Transverse colon (tissue), 4 donors: ENCODE measurements around the gene PAWR. TPM values are rescaled to one million over a fixed set of nuclear protein-coding genes. Genes with fewer than 3 reads are reported as not detected.

ENCODE experiments used
- DNase-seq: peaks from one replicate; pipeline ENCODE4 v3.0.0-alpha.2; 2019
- H3K27ac ChIP-seq, 4 donors: fragments of 200-600 bp; sonication (generic); 2 replicates each; pipeline ENCODE4 v1.5.1; 2016 to 2018; ENCODE audit warnings: inconsistent platforms in 4 of 4
- H3K27me3 ChIP-seq: fragments of 200-600 bp; sonication (generic); 2 replicates; pipeline ENCODE4 v1.5.1; 2017; ENCODE audit warnings: inconsistent platforms
- H3K36me3 ChIP-seq, 4 donors: fragments of 200-600 bp; sonication (generic); 2 replicates each; pipeline ENCODE4 v1.5.1; 2017 to 2019; ENCODE audit warnings: inconsistent platforms in 4 of 4
- H3K4me1 ChIP-seq, 4 donors: fragments of 200-600 bp; sonication (generic); 2 replicates each; pipeline ENCODE4 v1.5.1; 2017 to 2020; ENCODE audit warnings: inconsistent platforms in 4 of 4
- H3K4me3 ChIP-seq, 4 donors: fragments of 200-600 bp; sonication (generic); 1 replicate in 1 of 4; 2 replicates in 3 of 4; pipeline versions ENCODE4 v1.5.1 to v1.6.1; 2017 to 2019; ENCODE audit warnings: inconsistent platforms in 4 of 4
- H3K9me3 ChIP-seq, 2 donors: fragments of 200-600 bp; sonication (generic); 2 replicates each; pipeline ENCODE4 v1.5.1; 2017 to 2019; ENCODE audit warnings: inconsistent platforms in 2 of 2
- CTCF ChIP-seq, 5 experiments: fragments of 200-600 bp in 3 of 5; fragments of 450-650 bp in 2 of 5; sonication (generic) in 3 of 5; IDR thresholded peaks; 1 replicate in 2 of 5; 2 replicates in 3 of 5; pipeline ENCODE4 v1.5.1; 2016 to 2017; ENCODE audit warnings: antibody characterized with exemption in 5 of 5, inconsistent platforms in 3 of 5, mild to moderate bottlenecking in 2 of 5, moderate library complexity in 1 of 5
- EP300 ChIP-seq: sonication (generic); formaldehyde crosslinking; IDR thresholded peaks from one replicate; pipeline ENCODE4 v1.6.1; 2017; ENCODE audit warnings: antibody characterized with exemption, low read depth
- POLR2A ChIP-seq: fragments of 450-650 bp; IDR thresholded peaks from one replicate; pipeline ENCODE4 v1.6.1; 2016; ENCODE audit warnings: antibody characterized with exemption, mild to moderate bottlenecking, moderate library complexity
- POLR2AphosphoS5 ChIP-seq, 3 donors: sonication (generic); formaldehyde crosslinking; IDR thresholded peaks; one replicate each; pipeline ENCODE4 v1.6.1; 2016; ENCODE audit warnings: antibody characterized with exemption in 3 of 3
- WGBS, 2 donors: methylation state at CpG; one replicate each; pipeline ENCODE4 v1.1.5; 2018; ENCODE audit warnings: low coverage in 1 of 2; 5-methylcytosine and 5-hydroxymethylcytosine counted together
- in situ Hi-C, 4 donors: fragments of 200-750 bp; cut with MboI; loops; one replicate each; pipeline versions ENCODE4 v1.15.0 to v1.15.1; 2017; ENCODE audit warnings: low sequenced_read_pairs in 3 of 4, low pct_ligation_motif_present in 1 of 4, low pct_unique_long_range_greater_than_20kb in 1 of 4
- intact Hi-C: fragments of 100-400 bp; cut with DNase I; formaldehyde crosslinking; loops from one replicate; pipeline ENCODE4 v1.15.1; 2023; ENCODE audit warnings: low total_unique reads
- total RNA-seq, 4 donors: library from RNA; depleted of rRNA; stranded (reverse); fragments of >200 nt; gene quantifications; one replicate each; pipeline ENCODE4 v1.1.0, GENCODE V29; 2016

The PAWR gene
- total RNA-seq, 4 donors from 2014 or later: 82.3 to 188 (median 115) TPM

GRCh38 chr12:79644274-79645234 is 46.2 kb downstream of the PAWR start:
- 46 to 53% methylated on average over 3 to 4 of the region's 4 CpGs for WGBS, 2 donors

DNA sequence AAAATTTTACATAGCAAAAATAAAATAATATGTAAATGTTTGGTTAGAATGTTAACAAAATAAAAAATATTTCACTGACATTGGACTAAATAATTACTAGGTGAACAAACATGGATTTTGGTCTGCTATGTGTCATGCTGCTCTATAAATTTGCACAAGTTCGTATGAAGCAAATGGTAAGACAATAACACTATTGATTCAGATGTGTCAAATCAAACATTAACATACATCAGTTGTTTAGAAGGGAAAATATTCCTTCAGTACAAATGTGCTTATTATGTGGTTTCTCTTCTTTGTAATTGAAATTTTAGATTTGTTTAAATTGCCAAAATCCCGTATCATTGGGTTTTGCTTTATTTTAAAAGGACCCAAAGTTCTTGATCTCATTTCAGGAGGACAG is 46.9 kb downstream of the PAWR start:
- Histone ChIP-seq H3K27me3 (no peaks in the 10 kb centered on the region), H3K36me3 (no peaks in the 10 kb centered on the region), H3K4me1 (peaks cover 3 to 41% (median 20%) of the 10 kb centered on the region in 4 donors), H3K4me3 (no peak overlapping the region), H3K27ac (no peak overlapping the region), H3K9me3 (no peaks in the 10 kb centered on the region)
- intact Hi-C loops (no loop called here), in situ Hi-C loops (no loop called here)
- no peak for DNase-seq
- WGBS, 2 donors: 37 to 64% methylated on average over 2 of the region's 2 CpGs
- no peak for TF ChIP-seq POLR2AphosphoS5 (IDR thresholded peaks at IDR 0.05)
- TF ChIP-seq CTCF (IDR thresholded peaks at IDR 0.05): no peak
- TF ChIP-seq EP300: no peak

More at GRCh38 chr12:79644274-79645234, 46.2 kb downstream of the PAWR start:
- intact Hi-C loops (no loop called here), in situ Hi-C loops (no loop called here)
- Histone ChIP-seq H3K9me3 (no peaks in the 10 kb centered on the region), H3K4me3 (no peak overlapping the region), H3K27ac (no peak overlapping the region), H3K27me3 (no peaks in the 10 kb centered on the region), H3K4me1 (peaks cover 3 to 48% (median 21%) of the 10 kb centered on the region in 4 donors), H3K36me3 (no peaks in the 10 kb centered on the region)
- DNase-seq: no peak
- no peak for TF ChIP-seq POLR2AphosphoS5 (IDR thresholded peaks at IDR 0.05)
- TF ChIP-seq CTCF (IDR thresholded peaks at IDR 0.05): no peak
- TF ChIP-seq POLR2A: no peak
- TF ChIP-seq EP300: no peak

DNA sequence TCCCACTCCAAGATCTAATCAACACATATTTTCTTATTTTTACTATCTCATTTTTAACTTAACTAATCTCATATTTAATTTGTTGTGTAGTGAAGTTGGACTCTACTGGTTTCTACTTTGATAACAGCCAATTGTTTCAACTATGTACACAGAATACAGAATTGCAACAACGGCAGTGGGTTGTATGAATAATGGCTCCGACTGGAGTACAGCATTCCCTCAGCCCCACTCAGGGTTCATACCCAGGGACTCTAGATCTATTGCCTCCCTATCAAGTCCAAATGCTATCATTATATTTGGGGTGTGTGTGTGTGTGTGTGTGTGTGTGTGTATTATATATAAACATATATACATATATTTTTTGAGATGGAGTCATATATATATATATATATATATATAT is 52.3 kb downstream of the PAWR start:
- in situ Hi-C loops (no loop called here), intact Hi-C loops (no loop called here)
- H3K9me3 ChIP-seq: no peaks in the 10 kb centered on the region
- 28 to 72% methylated on average over 2 of the region's 2 CpGs for WGBS, 2 donors
- no peaks in the 10 kb centered on the region for H3K36me3 ChIP-seq
- TF ChIP-seq POLR2A (no peak), EP300 (no peak), CTCF (IDR thresholded peaks at IDR 0.05) (no peak), POLR2AphosphoS5 (IDR thresholded peaks at IDR 0.05) (no peak)
- H3K4me3 ChIP-seq: no peak overlapping the region
- no peak overlapping the region for H3K27ac ChIP-seq
- H3K27me3 ChIP-seq: no peaks in the 10 kb centered on the region
- no peak for DNase-seq
- H3K4me1 ChIP-seq: peaks cover 0 to 14% (median 4%) of the 10 kb centered on the region in 4 donors

- 89 to 90% methylated on average over 2 of the region's 2 CpGs for WGBS, 2 donors
- in situ Hi-C loops: no loop called here
- no peaks in the 10 kb centered on the region for H3K9me3 ChIP-seq
- H3K27me3 ChIP-seq: no peaks in the 10 kb centered on the region
- H3K36me3 ChIP-seq: no peaks in the 10 kb centered on the region
- no peak for DNase-seq
- TF ChIP-seq EP300 (no peak), CTCF (IDR thresholded peaks at IDR 0.05) (no peak), POLR2AphosphoS5 (IDR thresholded peaks at IDR 0.05) (no peak), POLR2A (no peak)
- intact Hi-C loops: no loop called here
- H3K27ac ChIP-seq: no peak overlapping the region
- peaks cover 0 to 3% (median 0%) of the 10 kb centered on the region in 4 donors for H3K4me1 ChIP-seq
- H3K4me3 ChIP-seq: no peak overlapping the region
Observed at GRCh38 chr12:79637093-79637492, 53.7 kb downstream of the PAWR start.
